ENCODE data around the gene NANS.
"Not testable (repeated sequence)": the region's sequence is repeated elsewhere in the genome, so short reads cannot be mapped to it uniquely, and the experiment has no call there.

The NANS gene

DNA sequence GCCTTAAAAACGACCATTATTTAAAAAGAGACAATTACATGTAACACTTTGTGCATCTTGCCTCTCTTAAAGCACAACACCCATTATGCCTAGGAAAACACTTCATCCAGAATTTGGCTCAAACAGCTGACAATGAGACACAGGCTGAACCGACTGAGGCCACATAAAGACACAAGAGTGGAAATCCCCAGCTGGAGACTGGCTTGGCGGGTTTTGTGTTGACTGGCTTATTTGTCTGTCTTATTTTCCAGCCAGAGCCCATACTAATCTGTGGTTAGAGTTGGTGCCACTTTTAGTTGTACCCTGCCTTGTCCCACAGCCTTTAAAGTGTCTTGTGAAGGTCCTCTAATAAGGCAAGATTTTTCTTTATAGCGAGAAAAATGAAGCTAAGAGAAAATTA lies 41.3 kb downstream of the NANS start:
- no peaks in the 10 kb centered on the region for H3K27me3 Mint-ChIP-seq
- no peak overlapping the region for H3K4me3 Mint-ChIP-seq
- peaks cover 42% of the 10 kb centered on the region for H3K4me1 Mint-ChIP-seq
- no peaks in the 10 kb centered on the region for H3K9me3 Mint-ChIP-seq
- no peak for ATAC-seq
- peak overlapping the region; percentile 3 for H3K27ac Mint-ChIP-seq
- H3K36me3 Mint-ChIP-seq, result peaks cover 35% of the 10 kb centered on the region

GRCh38 chr9:98099346-98099745 lies 42.8 kb downstream of the NANS start:
- H3K36me3 Mint-ChIP-seq, result peaks cover 28% of the 10 kb centered on the region
- H3K4me1 Mint-ChIP-seq, result peaks cover 54% of the 10 kb centered on the region

GRCh38 chr9:98099898-98100297 lies 43.4 kb downstream of the NANS start:
- H3K36me3 Mint-ChIP-seq, result peaks cover 27% of the 10 kb centered on the region
- no peaks in the 10 kb centered on the region for H3K9me3 Mint-ChIP-seq

More at GRCh38 chr9:98099346-98099745, 42.8 kb downstream of the NANS start:
- Mint-ChIP-seq H3K27ac (peak overlapping the region; percentile 51), H3K4me3 (no peak overlapping the region), H3K9me3 (no peaks in the 10 kb centered on the region), H3K27me3 (no peaks in the 10 kb centered on the region)
- ATAC-seq, result no peak

GRCh38 chr9:98100456-98100855 lies 43.9 kb downstream of the NANS start:
- H3K27me3 Mint-ChIP-seq, result no peaks in the 10 kb centered on the region
- ATAC-seq, result no peak
- no peak overlapping the region for H3K4me3 Mint-ChIP-seq
- H3K27ac Mint-ChIP-seq, result peak overlapping the region; percentile 51
- H3K36me3 Mint-ChIP-seq, result peaks cover 22% of the 10 kb centered on the region
- H3K4me1 Mint-ChIP-seq, result peaks cover 65% of the 10 kb centered on the region
- no peaks in the 10 kb centered on the region for H3K9me3 Mint-ChIP-seq

More at GRCh38 chr9:98099898-98100297, 43.4 kb downstream of the NANS start:
- peak overlapping the region; percentile 51 for H3K27ac Mint-ChIP-seq
- peaks cover 60% of the 10 kb centered on the region for H3K4me1 Mint-ChIP-seq
- ATAC-seq, result no peak
- H3K27me3 Mint-ChIP-seq, result no peaks in the 10 kb centered on the region
- H3K4me3 Mint-ChIP-seq, result peak overlapping the region; percentile 21

GRCh38 chr9:98101416-98101815 lies 44.9 kb downstream of the NANS start:
- H3K27me3 Mint-ChIP-seq, result no peaks in the 10 kb centered on the region
- H3K36me3 Mint-ChIP-seq, result peaks cover 18% of the 10 kb centered on the region
- no peaks in the 10 kb centered on the region for H3K9me3 Mint-ChIP-seq
- peak overlapping the region; percentile 47 for H3K4me3 Mint-ChIP-seq
- H3K4me1 Mint-ChIP-seq, result peaks cover 74% of the 10 kb centered on the region
- peak overlapping the region; percentile 77 for H3K27ac Mint-ChIP-seq
- ATAC-seq, result no peak

- H3K27ac Mint-ChIP-seq, result peak overlapping the region; percentile 77
- H3K27me3 Mint-ChIP-seq, result no peaks in the 10 kb centered on the region
- peaks cover 79% of the 10 kb centered on the region for H3K4me1 Mint-ChIP-seq
- ATAC-seq, result peak; percentile 98
- H3K4me3 Mint-ChIP-seq, result peak overlapping the region; percentile 47
- H3K36me3 Mint-ChIP-seq, result peaks cover 13% of the 10 kb centered on the region
- H3K9me3 Mint-ChIP-seq, result no peaks in the 10 kb centered on the region
Measured at GRCh38 chr9:98101868-98102273, 45.3 kb downstream of the NANS start.

GRCh38 chr9:98104445-98104881 lies 47.9 kb downstream of the NANS start:
- H3K27ac Mint-ChIP-seq, result peak overlapping the region; percentile 89
- H3K4me1 Mint-ChIP-seq, result peaks cover 91% of the 10 kb centered on the region
- ATAC-seq, result no peak
- H3K36me3 Mint-ChIP-seq, result peaks cover 13% of the 10 kb centered on the region
- no peak overlapping the region for H3K4me3 Mint-ChIP-seq
- no peaks in the 10 kb centered on the region for H3K9me3 Mint-ChIP-seq
- H3K27me3 Mint-ChIP-seq, result no peaks in the 10 kb centered on the region

DNA sequence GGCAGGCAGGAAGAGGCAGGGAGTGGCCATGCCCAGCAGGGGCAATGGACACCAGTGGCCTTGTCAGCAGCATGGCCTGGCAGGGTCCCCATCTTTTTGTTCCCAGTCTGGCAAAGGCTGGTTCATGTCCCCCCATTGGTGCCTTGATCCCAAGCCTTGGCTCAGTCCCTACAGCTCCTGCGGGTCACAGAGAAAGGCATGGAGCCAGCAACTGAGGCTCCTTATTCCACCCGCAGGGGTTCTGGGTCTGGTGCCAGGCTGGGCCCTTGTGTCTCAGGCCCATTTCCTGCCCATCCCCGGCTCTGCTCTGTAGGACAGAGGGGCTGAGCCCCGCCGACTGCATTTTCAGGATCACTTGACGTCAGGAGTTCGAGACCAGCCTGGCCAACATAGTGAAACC lies 48.5 kb downstream of the NANS start:
- H3K27ac Mint-ChIP-seq, result peak overlapping the region; percentile 89
- H3K36me3 Mint-ChIP-seq, result peaks cover 13% of the 10 kb centered on the region
- no peak overlapping the region for H3K4me3 Mint-ChIP-seq
- no peak for ATAC-seq
- no peaks in the 10 kb centered on the region for H3K27me3 Mint-ChIP-seq
- H3K4me1 Mint-ChIP-seq, result peaks cover 91% of the 10 kb centered on the region
- no peaks in the 10 kb centered on the region for H3K9me3 Mint-ChIP-seq

DNA sequence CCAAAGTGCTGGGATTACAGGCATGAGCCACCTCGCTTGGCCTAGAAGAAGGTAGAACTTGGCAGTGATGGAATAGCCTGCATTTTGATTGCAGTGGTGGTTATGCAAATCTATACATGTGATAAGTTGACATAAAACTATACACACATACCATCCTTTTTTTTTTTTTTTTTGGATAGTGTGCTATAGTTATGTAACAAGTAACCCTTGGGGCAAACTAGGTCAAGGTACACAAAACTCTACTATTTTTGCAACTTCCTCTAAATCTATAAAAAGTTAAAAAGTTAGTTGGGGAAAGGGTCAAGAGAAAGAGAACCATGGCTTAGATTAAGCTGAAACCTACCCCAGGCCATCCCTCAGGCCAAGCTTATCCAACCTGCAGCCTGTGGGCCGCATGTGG lies 51.4 kb downstream of the NANS start:
- Mint-ChIP-seq H3K4me3 (no peak overlapping the region), H3K4me1 (peaks cover 75% of the 10 kb centered on the region), H3K27ac (peak overlapping the region; percentile 96), H3K9me3 (no peaks in the 10 kb centered on the region), H3K27me3 (no peaks in the 10 kb centered on the region), H3K36me3 (peaks cover 19% of the 10 kb centered on the region)
- peak; percentile 37 for ATAC-seq

GRCh38 chr9:98108531-98109031 lies 52.0 kb downstream of the NANS start:
- Mint-ChIP-seq H3K36me3 (peaks cover 19% of the 10 kb centered on the region), H3K4me1 (peaks cover 71% of the 10 kb centered on the region), H3K27me3 (no peaks in the 10 kb centered on the region), H3K9me3 (no peaks in the 10 kb centered on the region), H3K27ac (peak overlapping the region; percentile 96), H3K4me3 (peak overlapping the region; percentile 58)
- peak; percentile 87 for ATAC-seq

DNA sequence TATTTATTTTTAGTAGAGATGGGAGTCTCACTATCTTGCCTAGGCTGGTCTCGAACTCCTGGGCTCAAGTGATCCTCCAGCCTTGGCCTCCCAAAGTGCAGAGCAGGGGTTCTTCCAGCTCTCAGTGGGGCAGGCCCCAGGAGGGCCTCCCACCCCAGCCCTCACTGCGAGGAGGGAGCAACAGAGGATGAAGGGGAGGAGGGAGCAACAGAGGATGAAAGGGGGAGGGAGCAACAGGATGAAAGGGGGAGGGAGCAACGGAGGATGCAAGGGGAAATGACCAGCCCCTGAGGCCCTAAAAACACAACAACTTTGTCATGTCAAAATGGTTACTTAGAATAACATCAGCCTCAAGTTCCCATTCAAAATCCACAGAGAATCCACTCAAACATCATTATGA lies 52.5 kb downstream of the NANS start:
- Mint-ChIP-seq H3K36me3 (peaks cover 18% of the 10 kb centered on the region), H3K4me3 (no peak overlapping the region), H3K9me3 (no peaks in the 10 kb centered on the region), H3K27ac (peak overlapping the region; percentile 96), H3K27me3 (no peaks in the 10 kb centered on the region), H3K4me1 (peaks cover 67% of the 10 kb centered on the region)
- no peak for ATAC-seq

DNA sequence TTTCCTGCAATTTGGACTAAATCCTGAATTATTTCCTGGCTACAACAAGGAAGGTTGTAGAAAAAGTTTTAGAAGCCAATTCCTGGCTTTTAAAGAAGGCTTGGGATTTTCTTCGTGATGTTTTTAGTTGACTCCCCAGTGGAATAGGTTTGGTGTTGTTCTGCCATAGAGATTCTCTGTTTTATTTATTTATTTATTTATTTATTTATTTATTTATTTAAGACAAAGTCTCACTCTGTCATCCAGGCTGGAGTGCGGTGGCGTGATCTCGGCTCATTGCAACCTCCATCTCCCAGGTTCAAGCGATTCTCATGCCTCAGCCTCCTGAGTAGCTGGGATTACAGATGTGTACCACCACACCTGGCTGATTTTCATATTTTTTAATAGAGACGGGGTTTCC lies 60.6 kb downstream of the NANS start:
- H3K4me1 Mint-ChIP-seq, result peaks cover 42% of the 10 kb centered on the region
- not testable (repeated sequence) for H3K4me3 Mint-ChIP-seq, H3K27ac Mint-ChIP-seq, H3K9me3 Mint-ChIP-seq, H3K27me3 Mint-ChIP-seq, ATAC-seq, H3K36me3 Mint-ChIP-seq

GRCh38 chr9:98117984-98118639 lies 61.6 kb downstream of the NANS start:
- Mint-ChIP-seq H3K36me3 (no peaks in the 10 kb centered on the region), H3K4me1 (peaks cover 44% of the 10 kb centered on the region), H3K27ac (peak overlapping the region; percentile 95), H3K4me3 (peak overlapping the region; percentile 86), H3K9me3 (no peaks in the 10 kb centered on the region), H3K27me3 (no peaks in the 10 kb centered on the region)
- peak; percentile 68 for ATAC-seq

DNA sequence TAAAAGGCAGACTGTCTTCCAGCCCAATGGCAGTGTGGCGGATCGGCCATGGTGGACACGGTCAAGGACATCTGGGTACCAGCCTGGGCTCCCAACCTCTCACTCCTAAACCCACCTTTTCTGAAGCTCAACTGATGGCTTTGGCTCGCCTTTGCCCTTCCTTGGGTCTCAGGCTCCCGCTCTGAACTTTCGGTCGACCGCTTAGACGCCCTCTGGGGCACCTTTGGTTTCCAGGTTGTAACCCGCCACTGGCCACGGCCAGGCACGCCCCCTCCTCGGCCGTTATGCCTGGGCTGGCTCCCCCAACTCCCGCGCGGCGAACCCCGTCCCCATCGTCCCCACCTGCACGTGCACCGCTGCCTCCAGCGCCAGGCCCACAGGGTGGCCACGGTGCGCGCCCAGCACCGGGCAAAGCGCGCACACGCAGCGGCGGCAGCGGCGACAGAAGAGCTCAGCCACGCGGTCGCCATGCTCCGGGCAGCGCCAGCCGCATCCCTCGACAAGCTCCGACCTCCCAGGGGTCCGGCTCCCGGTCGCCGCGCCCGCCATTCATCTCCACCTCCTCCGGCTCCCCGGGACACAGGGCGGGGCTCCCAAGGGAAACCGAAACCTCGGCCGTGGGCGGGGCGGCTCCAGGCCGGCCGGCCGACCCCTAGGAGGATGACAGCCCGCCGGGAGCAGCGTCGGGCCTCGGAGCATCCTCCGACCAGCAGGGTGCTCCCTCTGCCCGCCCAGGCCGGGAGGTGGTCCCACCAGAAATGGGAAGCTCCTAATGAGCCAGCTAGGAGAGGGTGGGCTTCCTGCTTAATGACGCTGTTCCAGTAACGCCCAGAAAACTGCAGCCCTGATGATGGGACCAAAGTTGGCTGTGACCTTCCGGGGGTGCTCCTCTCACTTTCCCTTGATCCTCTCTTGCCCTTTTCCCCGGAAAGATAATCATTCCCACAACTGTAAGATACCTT lies 62.4 kb downstream of the NANS start, which contains the start of gene TRIM14:
TSS of gene TRIM14 (minus strand) at position 583 of the 962 bp plus-strand sequence. CDS start at position 549, 34 bp downstream.
- ATAC-seq, result peak; percentile 83
- Mint-ChIP-seq H3K9me3 (no peaks in the 10 kb centered on the region), H3K4me1 (peaks cover 44% of the 10 kb centered on the region), H3K27ac (peak within 1 kb of the TSS; percentile 95), H3K27me3 (no peaks in the 10 kb centered on the region), H3K36me3 (no peaks in the 10 kb centered on the region), H3K4me3 (peak within 1 kb of the TSS; percentile 86)

- Mint-ChIP-seq H3K4me3 (no peak overlapping the region), H3K4me1 (peaks cover 44% of the 10 kb centered on the region), H3K27me3 (no peaks in the 10 kb centered on the region), H3K27ac (peak overlapping the region; percentile 95), H3K9me3 (no peaks in the 10 kb centered on the region), H3K36me3 (no peaks in the 10 kb centered on the region)
- ATAC-seq, result no peak
Measured at GRCh38 chr9:98120476-98120875, 63.9 kb downstream of the NANS start.
